Measurements from ENCODE around the gene ZCCHC3.

GRCh38 chr20:325045-325888, 27.9 kb downstream of the ZCCHC3 start, which contains the start of gene SOX12:
- no peak for TF ChIP-seq CTCF (IDR thresholded peaks at IDR 0.05; ENCODE audit: low read depth, low read length, poor library complexity, severe bottlenecking)
- no peak for TF ChIP-seq EZH2phosphoT487 (IDR thresholded peaks at IDR 0.05; ENCODE audit: borderline replicate concordance, low read length)
